ENCODE results near the gene ARHGAP24. TPM values are rescaled to one million over a fixed set of nuclear protein-coding genes. Genes with fewer than 3 reads are reported as not detected.
"Not testable (repeated sequence)": the region's sequence is repeated elsewhere in the genome, so short reads cannot be mapped to it uniquely, and the experiment has no call there.

Gene ARHGAP24
- total RNA-seq, 1 experiment from 2014 or later = 2.8 TPM

- no peak for DNase-seq (ENCODE audit: low read depth)
Observed at GRCh38 chr4:85812776-85813175, 337.8 kb downstream of the ARHGAP24 start.

- DNase-seq (ENCODE audit: low read depth) = no peak
Observed at GRCh38 chr4:85815796-85816459, 341.0 kb downstream of the ARHGAP24 start.

- no peak for DNase-seq (ENCODE audit: low read depth)
Observed at GRCh38 chr4:85818700-85819099, 343.8 kb downstream of the ARHGAP24 start.

- DNase-seq (ENCODE audit: low read depth) = not testable (repeated sequence)
Observed at GRCh38 chr4:85820101-85820500, 345.2 kb downstream of the ARHGAP24 start.

- no peak for DNase-seq (ENCODE audit: low read depth)
Observed at GRCh38 chr4:85821688-85822455, 346.9 kb downstream of the ARHGAP24 start.

GRCh38 chr4:85823295-85823694 lies 348.3 kb downstream of the ARHGAP24 start:
- no peak for DNase-seq (ENCODE audit: low read depth)

- no peak for DNase-seq (ENCODE audit: low read depth)
Observed at GRCh38 chr4:85824166-85824945, 349.4 kb downstream of the ARHGAP24 start.

GRCh38 chr4:85826060-85826678 lies 351.2 kb downstream of the ARHGAP24 start:
- DNase-seq (ENCODE audit: low read depth) = peak; percentile 27

GRCh38 chr4:85828027-85828890 lies 353.3 kb downstream of the ARHGAP24 start:
- no peak for DNase-seq (ENCODE audit: low read depth)

GRCh38 chr4:85829276-85830051 lies 354.5 kb downstream of the ARHGAP24 start:
- DNase-seq (ENCODE audit: low read depth) = no peak

GRCh38 chr4:85831647-85832046 lies 356.7 kb downstream of the ARHGAP24 start:
- no peak for DNase-seq (ENCODE audit: low read depth)

GRCh38 chr4:85833302-85833701 lies 358.4 kb downstream of the ARHGAP24 start:
- DNase-seq (ENCODE audit: low read depth) = no peak

GRCh38 chr4:85834934-85835333 lies 360.0 kb downstream of the ARHGAP24 start:
- no peak for DNase-seq (ENCODE audit: low read depth)

GRCh38 chr4:85836588-85837438 lies 361.9 kb downstream of the ARHGAP24 start:
- DNase-seq (ENCODE audit: low read depth) = no peak

- DNase-seq (ENCODE audit: low read depth) = no peak
Observed at GRCh38 chr4:85837439-85837733, 362.4 kb downstream of the ARHGAP24 start.

- not testable (repeated sequence) for DNase-seq (ENCODE audit: low read depth)
Observed at GRCh38 chr4:85839981-85840451, 365.1 kb downstream of the ARHGAP24 start.

GRCh38 chr4:85842540-85842939 lies 367.6 kb downstream of the ARHGAP24 start:
- DNase-seq (ENCODE audit: low read depth) = no peak

GRCh38 chr4:85853740-85854139 lies 378.8 kb downstream of the ARHGAP24 start:
- not testable (repeated sequence) for DNase-seq (ENCODE audit: low read depth)

GRCh38 chr4:85854546-85854945 lies 379.6 kb downstream of the ARHGAP24 start:
- no peak for DNase-seq (ENCODE audit: low read depth)

Measured in Daoy (cell line).